ENCODE results near the gene MSX2.

The MSX2 gene

GRCh38 chr5:174707671-174708070 is 16.7 kb upstream of the MSX2 start:
- TF ChIP-seq, protein P1, sequence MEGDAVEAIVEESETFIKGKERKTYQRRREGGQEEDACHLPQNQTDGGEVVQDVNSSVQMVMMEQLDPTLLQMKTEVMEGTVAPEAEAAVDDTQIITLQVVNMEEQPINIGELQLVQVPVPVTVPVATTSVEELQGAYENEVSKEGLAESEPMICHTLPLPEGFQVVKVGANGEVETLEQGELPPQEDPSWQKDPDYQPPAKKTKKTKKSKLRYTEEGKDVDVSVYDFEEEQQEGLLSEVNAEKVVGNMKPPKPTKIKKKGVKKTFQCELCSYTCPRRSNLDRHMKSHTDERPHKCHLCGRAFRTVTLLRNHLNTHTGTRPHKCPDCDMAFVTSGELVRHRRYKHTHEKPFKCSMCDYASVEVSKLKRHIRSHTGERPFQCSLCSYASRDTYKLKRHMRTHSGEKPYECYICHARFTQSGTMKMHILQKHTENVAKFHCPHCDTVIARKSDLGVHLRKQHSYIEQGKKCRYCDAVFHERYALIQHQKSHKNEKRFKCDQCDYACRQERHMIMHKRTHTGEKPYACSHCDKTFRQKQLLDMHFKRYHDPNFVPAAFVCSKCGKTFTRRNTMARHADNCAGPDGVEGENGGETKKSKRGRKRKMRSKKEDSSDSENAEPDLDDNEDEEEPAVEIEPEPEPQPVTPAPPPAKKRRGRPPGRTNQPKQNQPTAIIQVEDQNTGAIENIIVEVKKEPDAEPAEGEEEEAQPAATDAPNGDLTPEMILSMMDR (IDR thresholded peaks at IDR 0.05), result no peak
- H3K4me1 ChIP-seq, result peaks cover 0 to 11% (median 5%) of the 10 kb centered on the region in 4 donors

GRCh38 chr5:174708476-174709207 is 15.7 kb upstream of the MSX2 start:
- TF ChIP-seq, protein P1 (IDR thresholded peaks at IDR 0.05), result no peak
- Histone ChIP-seq H3K4me3 (no peak overlapping the region), H3K27me3 (peaks cover 0 to 16% of the 10 kb centered on the region in 2 donors), H3K27ac (no peak overlapping the region), H3K36me3 (no peaks in the 10 kb centered on the region), H3K4me1 (peaks cover 0 to 11% (median 5%) of the 10 kb centered on the region in 4 donors), H3K9me3 (no peaks in the 10 kb centered on the region)
- DNase-seq, result no peak
- intact Hi-C loops (cut with DNase I; ENCODE audit: low total_unique reads), result no loop called here

More at GRCh38 chr5:174707671-174708070, 16.7 kb upstream of the MSX2 start:
- intact Hi-C loops (cut with DNase I; ENCODE audit: low total_unique reads), result no loop called here
- H3K4me3 ChIP-seq, result no peak overlapping the region
- H3K27ac ChIP-seq, result no peak overlapping the region
- H3K27me3 ChIP-seq, result peaks cover 0 to 20% of the 10 kb centered on the region in 2 donors
- no peaks in the 10 kb centered on the region for H3K36me3 ChIP-seq
- no peak for DNase-seq
- no peaks in the 10 kb centered on the region for H3K9me3 ChIP-seq

GRCh38 chr5:174714751-174715150 is 9.6 kb upstream of the MSX2 start:
- H3K27ac ChIP-seq, result no peak overlapping the region
- peaks cover 0 to 32% of the 10 kb centered on the region in 2 donors for H3K27me3 ChIP-seq
- H3K36me3 ChIP-seq, result no peaks in the 10 kb centered on the region
- intact Hi-C loops (cut with DNase I; ENCODE audit: low total_unique reads), result no loop called here
- no peak for DNase-seq
- H3K4me3 ChIP-seq, result no peak overlapping the region
- no peaks in the 10 kb centered on the region for H3K9me3 ChIP-seq
- TF ChIP-seq, protein P1 (IDR thresholded peaks at IDR 0.05), result no peak
- no peaks in the 10 kb centered on the region for H3K4me1 ChIP-seq

- H3K27ac ChIP-seq, result no peak overlapping the region
- DNase-seq, result no peak
- peaks cover 0 to 37% of the 10 kb centered on the region in 2 donors for H3K27me3 ChIP-seq
- peaks cover 0 to 7% (median 3%) of the 10 kb centered on the region in 4 donors for H3K4me1 ChIP-seq
- intact Hi-C loops (cut with DNase I; ENCODE audit: low total_unique reads), result no loop called here
- H3K9me3 ChIP-seq, result no peaks in the 10 kb centered on the region
- TF ChIP-seq, protein P1 (IDR thresholded peaks at IDR 0.05), result no peak
- H3K4me3 ChIP-seq, result no peak overlapping the region
- no peaks in the 10 kb centered on the region for H3K36me3 ChIP-seq
Observed at GRCh38 chr5:174715804-174716203, 8.6 kb upstream of the MSX2 start.

DNA sequence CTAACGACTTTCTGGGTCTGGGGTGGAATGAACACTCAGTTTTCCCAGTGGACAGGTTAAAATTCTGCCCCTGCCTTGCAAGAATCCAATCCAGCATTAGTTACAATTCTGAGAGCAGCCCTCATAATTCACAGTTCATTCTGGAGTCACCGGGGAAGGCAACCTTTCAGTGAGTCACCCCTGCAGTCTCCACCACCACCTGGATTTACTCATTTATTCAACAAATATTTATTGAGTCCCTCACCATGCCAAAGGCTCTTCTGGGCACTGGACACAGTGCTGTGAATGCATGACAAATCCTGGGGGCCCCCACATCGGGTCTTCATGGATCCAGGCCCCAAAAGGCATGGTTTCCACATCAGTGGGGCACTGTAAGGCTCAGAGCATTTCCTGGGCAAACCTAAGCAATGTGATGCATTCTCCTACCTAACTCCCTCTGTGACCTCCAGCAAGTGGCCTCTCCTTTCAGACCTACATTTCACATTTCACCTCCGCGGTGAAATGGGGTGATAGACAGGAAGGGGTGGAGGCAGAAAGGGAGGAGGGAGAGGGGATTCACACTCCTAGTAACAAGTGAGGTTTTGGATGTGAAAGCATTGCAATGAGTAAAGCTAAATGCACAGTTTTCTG is 6.4 kb upstream of the MSX2 start:
- Histone ChIP-seq H3K36me3 (no peaks in the 10 kb centered on the region), H3K9me3 (no peaks in the 10 kb centered on the region), H3K4me3 (no peak overlapping the region), H3K27me3 (peaks cover 0 to 52% of the 10 kb centered on the region in 2 donors), H3K4me1 (peaks cover 0 to 16% (median 8%) of the 10 kb centered on the region in 4 donors), H3K27ac (no peak overlapping the region)
- TF ChIP-seq, protein P1 (IDR thresholded peaks at IDR 0.05), result no peak
- intact Hi-C loops (cut with DNase I; ENCODE audit: low total_unique reads), result no loop called here
- no peak for DNase-seq
